Cardiac muscle cell (in vitro differentiated cells and primary cell): ENCODE results near the gene MBOAT1. TPM values are rescaled to one million over a fixed set of nuclear protein-coding genes. Genes with fewer than 3 reads are reported as not detected.
"Not testable (repeated sequence)": the region's sequence is repeated elsewhere in the genome, so short reads cannot be mapped to it uniquely, and the experiment has no call there.

ENCODE experiments used
- DNase-seq, 2 donors: peaks; one replicate each; pipeline versions ENCODE4 v3.0.0 to v3.0.0-alpha.2; 2010 to 2017; ENCODE audit warnings: low read depth in 1 of 2, low spot score in 1 of 2
- H3K27ac ChIP-seq: fragments of 200-600 bp; sonication (generic); 2 replicates; pipeline ENCODE4 v1.5.1; 2016
- H3K27me3 ChIP-seq: fragments of 200-600 bp; sonication (generic); 2 replicates; pipeline ENCODE4 v1.6.0; 2016; ENCODE audit warnings: control low read depth
- H3K36me3 ChIP-seq: fragments of 200-600 bp; sonication (generic); 2 replicates; pipeline ENCODE4 v1.5.1; 2016; ENCODE audit warnings: control low read depth
- H3K4me1 ChIP-seq: fragments of 200-600 bp; sonication (generic); 2 replicates; pipeline ENCODE4 v1.8.1; 2017; ENCODE audit warnings: low read depth, mild to moderate bottlenecking, mixed run types
- H3K4me3 ChIP-seq: fragments of 200-600 bp; sonication (generic); 2 replicates; pipeline ENCODE4 v1.5.1; 2016; ENCODE audit warnings: mild to moderate bottlenecking
- H3K9me3 ChIP-seq: fragments of 200-600 bp; sonication (generic); 2 replicates; pipeline ENCODE4 v1.5.1; 2017; ENCODE audit warnings: low read depth, mild to moderate bottlenecking, control low read depth
- polyA plus RNA-seq: library from polyadenylated mRNA; unstranded; fragments of >200 nt; fragmentation: Nextera tagmentation; extraction: Ambion mirVana; gene quantifications from 2 replicates; pipeline ENCODE4 v1.2.1, GENCODE V29; 2016
- total RNA-seq: library from RNA; depleted of rRNA; stranded (reverse); fragments of >200 nt; gene quantifications from 2 replicates; pipeline ENCODE4 v1.2.3, GENCODE V29; 2016
- TF ChIP-seq, protein P1 (sequence below): IDR thresholded peaks from 2 replicates; pipeline ENCODE4 v1.5.1; 2012; ENCODE audit warnings: low read depth, mild to moderate bottlenecking, low read length

Gene MBOAT1
- total and polyA plus RNA-seq, 2 experiments from 2014 or later: 7.5 to 15.5 TPM

DNA sequence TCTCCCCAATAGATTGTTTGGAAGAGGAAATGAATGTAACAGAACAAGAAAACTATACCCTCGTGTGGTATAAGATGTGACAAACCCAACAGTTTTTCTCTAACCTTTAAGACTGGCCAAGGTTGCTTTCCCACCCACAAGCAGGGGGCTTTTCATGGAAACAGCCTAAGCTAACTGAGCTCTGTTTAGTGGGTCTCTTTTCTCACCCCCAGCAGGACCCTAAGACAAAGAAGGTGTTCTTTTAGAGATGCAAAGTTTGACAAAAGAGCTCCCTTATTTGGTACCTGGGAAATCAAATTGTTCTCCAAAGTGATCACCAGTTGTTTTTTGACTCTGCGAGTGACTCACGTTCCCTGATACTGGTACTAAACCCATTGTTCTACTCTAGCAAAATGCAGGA lies 59.1 kb downstream of the MBOAT1 start:
- H3K4me3 ChIP-seq: no peak overlapping the region
- no peaks in the 10 kb centered on the region for H3K9me3 ChIP-seq
- no peaks in the 10 kb centered on the region for H3K27me3 ChIP-seq
- no peaks in the 10 kb centered on the region for H3K4me1 ChIP-seq
- no peak for DNase-seq
- peaks cover 5% of the 10 kb centered on the region for H3K36me3 ChIP-seq
- TF ChIP-seq, protein P1, sequence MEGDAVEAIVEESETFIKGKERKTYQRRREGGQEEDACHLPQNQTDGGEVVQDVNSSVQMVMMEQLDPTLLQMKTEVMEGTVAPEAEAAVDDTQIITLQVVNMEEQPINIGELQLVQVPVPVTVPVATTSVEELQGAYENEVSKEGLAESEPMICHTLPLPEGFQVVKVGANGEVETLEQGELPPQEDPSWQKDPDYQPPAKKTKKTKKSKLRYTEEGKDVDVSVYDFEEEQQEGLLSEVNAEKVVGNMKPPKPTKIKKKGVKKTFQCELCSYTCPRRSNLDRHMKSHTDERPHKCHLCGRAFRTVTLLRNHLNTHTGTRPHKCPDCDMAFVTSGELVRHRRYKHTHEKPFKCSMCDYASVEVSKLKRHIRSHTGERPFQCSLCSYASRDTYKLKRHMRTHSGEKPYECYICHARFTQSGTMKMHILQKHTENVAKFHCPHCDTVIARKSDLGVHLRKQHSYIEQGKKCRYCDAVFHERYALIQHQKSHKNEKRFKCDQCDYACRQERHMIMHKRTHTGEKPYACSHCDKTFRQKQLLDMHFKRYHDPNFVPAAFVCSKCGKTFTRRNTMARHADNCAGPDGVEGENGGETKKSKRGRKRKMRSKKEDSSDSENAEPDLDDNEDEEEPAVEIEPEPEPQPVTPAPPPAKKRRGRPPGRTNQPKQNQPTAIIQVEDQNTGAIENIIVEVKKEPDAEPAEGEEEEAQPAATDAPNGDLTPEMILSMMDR: no peak
- H3K27ac ChIP-seq: no peak overlapping the region

DNA sequence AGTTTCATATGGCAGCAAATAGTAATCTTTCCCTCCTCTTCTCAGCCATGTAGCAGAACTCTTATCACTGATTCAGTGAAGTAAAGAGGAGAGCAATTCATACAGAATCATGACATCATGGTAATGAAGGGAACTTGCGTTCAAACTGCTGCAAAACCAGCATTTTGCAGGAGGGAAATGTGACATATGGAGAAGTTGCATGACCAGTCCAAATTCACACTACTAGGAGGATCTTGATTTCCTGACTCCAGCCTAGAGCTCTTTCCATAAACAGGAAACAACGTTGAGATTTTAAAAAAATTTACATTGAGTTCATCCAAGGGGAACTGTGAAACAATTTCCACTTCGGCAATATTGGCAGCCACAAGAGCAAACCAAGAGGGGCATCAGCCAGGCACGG lies 63.8 kb downstream of the MBOAT1 start:
- Histone ChIP-seq H3K4me1 (no peaks in the 10 kb centered on the region), H3K27ac (no peak overlapping the region), H3K4me3 (no peak overlapping the region), H3K27me3 (no peaks in the 10 kb centered on the region), H3K9me3 (no peaks in the 10 kb centered on the region), H3K36me3 (peaks cover 5% of the 10 kb centered on the region)
- no peak for DNase-seq
- TF ChIP-seq, protein P1: no peak

DNA sequence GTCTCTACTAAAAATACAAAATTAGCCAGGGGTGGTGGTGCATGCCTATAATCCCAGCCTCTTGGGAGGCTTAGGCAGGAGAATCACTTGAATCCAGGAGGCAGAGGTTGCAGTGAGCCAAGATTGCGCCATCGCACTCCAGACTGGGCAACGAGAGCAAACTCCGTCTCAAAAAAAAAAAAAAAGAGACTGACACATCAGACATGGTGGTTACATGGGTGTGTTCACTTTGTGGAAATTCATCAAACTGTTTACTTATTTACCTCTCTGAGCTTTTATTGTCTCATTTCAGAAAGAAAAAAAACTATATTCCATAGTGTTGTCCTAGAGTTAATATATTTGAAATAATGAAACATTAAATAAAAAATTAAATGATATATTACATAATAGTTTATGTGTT lies 64.8 kb downstream of the MBOAT1 start:
- Histone ChIP-seq H3K27me3 (no peaks in the 10 kb centered on the region), H3K4me3 (no peak overlapping the region), H3K36me3 (peaks cover 5% of the 10 kb centered on the region), H3K4me1 (no peaks in the 10 kb centered on the region), H3K9me3 (no peaks in the 10 kb centered on the region), H3K27ac (no peak overlapping the region)
- TF ChIP-seq, protein P1: no peak
- DNase-seq: no peak

DNA sequence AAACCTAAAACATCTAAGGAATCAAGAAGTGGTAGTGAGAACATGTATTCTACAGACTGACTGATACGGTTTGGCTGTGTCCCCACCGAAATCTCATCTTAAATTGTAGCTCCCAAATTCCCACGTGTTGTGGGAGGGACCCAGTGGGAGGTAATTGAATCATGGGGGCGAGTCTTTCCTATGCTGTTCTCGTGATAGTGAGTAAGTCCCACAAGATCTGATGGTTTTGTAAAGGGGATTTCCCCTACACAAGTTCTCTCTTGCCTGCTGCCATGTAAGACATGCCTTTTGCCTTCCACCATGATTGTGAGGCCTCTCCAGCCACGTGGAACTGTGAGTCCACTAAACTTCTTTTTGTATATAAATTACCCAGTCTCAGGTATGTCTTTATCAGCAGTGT lies 65.4 kb downstream of the MBOAT1 start:
- not testable (repeated sequence) for H3K27ac ChIP-seq, H3K36me3 ChIP-seq, H3K4me3 ChIP-seq, DNase-seq, H3K9me3 ChIP-seq, H3K4me1 ChIP-seq, H3K27me3 ChIP-seq

DNA sequence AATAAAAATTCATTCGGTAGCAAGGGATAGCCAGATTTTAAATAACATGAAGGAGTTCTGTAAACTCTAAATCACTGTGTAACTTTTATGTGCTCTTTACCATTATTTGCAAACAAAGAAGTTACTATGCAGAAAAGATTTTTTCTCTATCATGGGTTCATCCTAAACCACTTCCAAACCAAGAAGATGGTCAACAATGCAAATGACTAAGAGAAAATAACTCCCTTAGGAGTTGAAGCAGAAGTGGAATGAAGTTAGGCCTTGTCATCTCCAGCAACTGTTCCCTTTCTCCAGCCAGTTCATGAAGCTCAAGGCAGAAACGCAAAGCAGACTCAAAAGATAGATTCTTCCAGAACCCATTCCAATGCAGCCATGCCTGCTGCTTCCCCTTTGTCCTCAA lies 66.0 kb downstream of the MBOAT1 start:
- H3K27me3 ChIP-seq: no peaks in the 10 kb centered on the region
- DNase-seq: no peak
- H3K4me3 ChIP-seq: no peak overlapping the region
- peaks cover under 1% of the 10 kb centered on the region for H3K36me3 ChIP-seq
- no peaks in the 10 kb centered on the region for H3K4me1 ChIP-seq
- H3K27ac ChIP-seq: no peak overlapping the region
- H3K9me3 ChIP-seq: no peaks in the 10 kb centered on the region
- TF ChIP-seq, protein P1: no peak

DNA sequence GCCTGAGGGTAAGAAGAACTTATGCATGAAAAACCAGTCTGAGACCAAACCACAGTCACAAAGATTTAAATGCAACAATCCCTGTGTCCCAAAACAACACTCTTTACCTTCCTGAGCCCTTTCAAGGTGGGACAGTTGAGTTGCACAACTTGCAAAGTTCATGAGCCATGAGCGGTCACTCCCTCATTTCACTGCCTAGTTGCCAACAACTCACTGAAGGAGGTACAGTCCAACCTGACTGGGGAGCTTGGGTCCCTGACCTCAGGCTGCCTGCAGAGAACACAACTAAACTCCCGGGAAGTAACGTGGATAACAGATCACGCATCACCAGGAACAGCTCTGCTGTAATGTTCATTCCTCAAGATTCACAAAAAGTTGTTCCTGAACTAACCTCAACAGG lies 69.4 kb downstream of the MBOAT1 start:
- no peaks in the 10 kb centered on the region for H3K27me3 ChIP-seq
- no peaks in the 10 kb centered on the region for H3K4me1 ChIP-seq
- no peak overlapping the region for H3K27ac ChIP-seq
- no peak for DNase-seq
- no peak overlapping the region for H3K4me3 ChIP-seq
- H3K9me3 ChIP-seq: no peaks in the 10 kb centered on the region
- TF ChIP-seq, protein P1: no peak
- H3K36me3 ChIP-seq: no peaks in the 10 kb centered on the region
